ENCODE data around the gene ZSCAN10.
"Not testable (repeated sequence)": the region's sequence is repeated elsewhere in the genome, so short reads cannot be mapped to it uniquely, and the experiment has no call there.

The ZSCAN10 gene

DNA sequence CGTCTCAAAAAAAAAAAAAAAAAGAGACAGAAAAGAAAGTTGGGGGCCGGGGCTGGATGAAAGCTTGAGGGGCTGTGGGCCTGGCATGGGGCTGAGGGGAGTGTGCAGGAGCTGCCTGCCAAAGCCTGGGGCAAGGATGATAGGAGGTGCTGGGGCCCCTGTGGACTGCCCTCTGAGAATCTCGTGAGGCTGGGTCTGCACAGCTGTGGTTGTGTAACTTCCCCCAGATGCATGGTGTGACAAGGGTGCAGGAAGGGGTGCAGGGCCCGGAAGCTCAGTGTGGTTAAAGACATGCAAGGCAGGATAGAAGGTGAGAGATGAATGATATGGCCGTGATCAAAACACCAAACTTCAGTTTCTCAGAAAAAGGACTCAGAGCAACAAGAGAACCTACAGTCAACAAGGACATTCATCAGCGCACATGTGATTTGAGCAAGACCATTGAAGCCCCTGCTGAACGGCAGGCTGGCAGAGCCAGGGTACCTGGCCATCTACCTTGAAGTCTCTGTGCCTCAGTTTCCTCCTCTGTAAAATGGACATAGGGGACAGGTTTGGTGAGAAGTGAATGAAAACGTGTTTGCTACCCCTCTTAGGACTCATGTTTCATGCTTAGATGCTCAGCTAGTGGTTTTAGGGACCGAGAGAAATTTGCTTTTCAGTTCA is 24.1 kb downstream of the ZSCAN10 start:
- Histone ChIP-seq H3K4me3 (replicated peaks; ENCODE audit: insufficient read depth, low read length) (no peak overlapping the region), H3K27ac (replicated peaks) (peak overlapping the region; percentile 50)
- peak; percentile 83 to 93 for DNase-seq (ENCODE audit: low read depth in 1 of 2, low spot score in 1 of 2)

DNA sequence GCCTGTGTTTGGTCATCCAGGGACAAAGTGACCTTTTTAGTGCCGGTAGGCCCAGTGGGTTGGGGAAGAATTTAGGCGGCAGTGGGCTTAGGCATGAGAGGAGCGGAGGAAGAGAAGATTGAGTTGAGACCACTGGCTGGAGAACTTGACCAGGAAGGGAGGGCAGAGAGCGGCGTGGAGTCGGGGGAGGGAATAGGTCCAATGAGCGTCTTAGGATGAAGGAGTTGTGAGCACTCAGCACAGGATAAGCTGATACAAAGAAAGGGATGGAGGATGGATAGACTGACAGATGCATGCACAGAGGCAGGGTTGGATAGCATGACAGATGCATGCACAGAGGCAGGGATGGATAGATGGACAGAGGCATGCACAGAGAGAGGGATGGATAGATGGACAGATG is 25.6 kb downstream of the ZSCAN10 start:
- Histone ChIP-seq H3K4me3 (replicated peaks; ENCODE audit: insufficient read depth, low read length) (no peak overlapping the region), H3K27ac (replicated peaks) (peak overlapping the region; percentile 29; the same call in 1 of the 2 replicates), H3K27me3 (ENCODE audit: insufficient read depth, poor library complexity, severe bottlenecking) (no peaks in the 10 kb centered on the region)
- TF ChIP-seq, protein P1, sequence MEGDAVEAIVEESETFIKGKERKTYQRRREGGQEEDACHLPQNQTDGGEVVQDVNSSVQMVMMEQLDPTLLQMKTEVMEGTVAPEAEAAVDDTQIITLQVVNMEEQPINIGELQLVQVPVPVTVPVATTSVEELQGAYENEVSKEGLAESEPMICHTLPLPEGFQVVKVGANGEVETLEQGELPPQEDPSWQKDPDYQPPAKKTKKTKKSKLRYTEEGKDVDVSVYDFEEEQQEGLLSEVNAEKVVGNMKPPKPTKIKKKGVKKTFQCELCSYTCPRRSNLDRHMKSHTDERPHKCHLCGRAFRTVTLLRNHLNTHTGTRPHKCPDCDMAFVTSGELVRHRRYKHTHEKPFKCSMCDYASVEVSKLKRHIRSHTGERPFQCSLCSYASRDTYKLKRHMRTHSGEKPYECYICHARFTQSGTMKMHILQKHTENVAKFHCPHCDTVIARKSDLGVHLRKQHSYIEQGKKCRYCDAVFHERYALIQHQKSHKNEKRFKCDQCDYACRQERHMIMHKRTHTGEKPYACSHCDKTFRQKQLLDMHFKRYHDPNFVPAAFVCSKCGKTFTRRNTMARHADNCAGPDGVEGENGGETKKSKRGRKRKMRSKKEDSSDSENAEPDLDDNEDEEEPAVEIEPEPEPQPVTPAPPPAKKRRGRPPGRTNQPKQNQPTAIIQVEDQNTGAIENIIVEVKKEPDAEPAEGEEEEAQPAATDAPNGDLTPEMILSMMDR (IDR thresholded peaks at IDR 0.05; ENCODE audit: insufficient read depth, low read length), result no peak
- TF ChIP-seq, protein P2, sequence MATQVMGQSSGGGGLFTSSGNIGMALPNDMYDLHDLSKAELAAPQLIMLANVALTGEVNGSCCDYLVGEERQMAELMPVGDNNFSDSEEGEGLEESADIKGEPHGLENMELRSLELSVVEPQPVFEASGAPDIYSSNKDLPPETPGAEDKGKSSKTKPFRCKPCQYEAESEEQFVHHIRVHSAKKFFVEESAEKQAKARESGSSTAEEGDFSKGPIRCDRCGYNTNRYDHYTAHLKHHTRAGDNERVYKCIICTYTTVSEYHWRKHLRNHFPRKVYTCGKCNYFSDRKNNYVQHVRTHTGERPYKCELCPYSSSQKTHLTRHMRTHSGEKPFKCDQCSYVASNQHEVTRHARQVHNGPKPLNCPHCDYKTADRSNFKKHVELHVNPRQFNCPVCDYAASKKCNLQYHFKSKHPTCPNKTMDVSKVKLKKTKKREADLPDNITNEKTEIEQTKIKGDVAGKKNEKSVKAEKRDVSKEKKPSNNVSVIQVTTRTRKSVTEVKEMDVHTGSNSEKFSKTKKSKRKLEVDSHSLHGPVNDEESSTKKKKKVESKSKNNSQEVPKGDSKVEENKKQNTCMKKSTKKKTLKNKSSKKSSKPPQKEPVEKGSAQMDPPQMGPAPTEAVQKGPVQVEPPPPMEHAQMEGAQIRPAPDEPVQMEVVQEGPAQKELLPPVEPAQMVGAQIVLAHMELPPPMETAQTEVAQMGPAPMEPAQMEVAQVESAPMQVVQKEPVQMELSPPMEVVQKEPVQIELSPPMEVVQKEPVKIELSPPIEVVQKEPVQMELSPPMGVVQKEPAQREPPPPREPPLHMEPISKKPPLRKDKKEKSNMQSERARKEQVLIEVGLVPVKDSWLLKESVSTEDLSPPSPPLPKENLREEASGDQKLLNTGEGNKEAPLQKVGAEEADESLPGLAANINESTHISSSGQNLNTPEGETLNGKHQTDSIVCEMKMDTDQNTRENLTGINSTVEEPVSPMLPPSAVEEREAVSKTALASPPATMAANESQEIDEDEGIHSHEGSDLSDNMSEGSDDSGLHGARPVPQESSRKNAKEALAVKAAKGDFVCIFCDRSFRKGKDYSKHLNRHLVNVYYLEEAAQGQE (IDR thresholded peaks at IDR 0.05; ENCODE audit: insufficient replicate concordance, low read depth), result no peak
- TF ChIP-seq GABPA (IDR thresholded peaks at IDR 0.05; ENCODE audit: low read depth) (no peak), POLR2AphosphoS5 (IDR thresholded peaks at IDR 0.05; ENCODE audit: low read depth) (no peak), SPI1 (IDR thresholded peaks at IDR 0.05; ENCODE audit: borderline replicate concordance, low read depth) (no peak)
- no peak for DNase-seq (ENCODE audit: low read depth in 1 of 2, low spot score in 1 of 2)

More for the DNA sequence above, 24.1 kb downstream of the ZSCAN10 start:
- H3K27me3 ChIP-seq (ENCODE audit: insufficient read depth, poor library complexity, severe bottlenecking), result no peaks in the 10 kb centered on the region
- TF ChIP-seq, protein P2 (IDR thresholded peaks at IDR 0.05; ENCODE audit: insufficient replicate concordance, low read depth), result no peak
- TF ChIP-seq SPI1 (IDR thresholded peaks at IDR 0.05; ENCODE audit: borderline replicate concordance, low read depth), result no peak
- TF ChIP-seq, protein P1 (IDR thresholded peaks at IDR 0.05; ENCODE audit: insufficient read depth, low read length), result no peak
- no peak for TF ChIP-seq GABPA (IDR thresholded peaks at IDR 0.05; ENCODE audit: low read depth)
- peak; percentile 94 for TF ChIP-seq POLR2AphosphoS5 (IDR thresholded peaks at IDR 0.05; ENCODE audit: low read depth)

DNA sequence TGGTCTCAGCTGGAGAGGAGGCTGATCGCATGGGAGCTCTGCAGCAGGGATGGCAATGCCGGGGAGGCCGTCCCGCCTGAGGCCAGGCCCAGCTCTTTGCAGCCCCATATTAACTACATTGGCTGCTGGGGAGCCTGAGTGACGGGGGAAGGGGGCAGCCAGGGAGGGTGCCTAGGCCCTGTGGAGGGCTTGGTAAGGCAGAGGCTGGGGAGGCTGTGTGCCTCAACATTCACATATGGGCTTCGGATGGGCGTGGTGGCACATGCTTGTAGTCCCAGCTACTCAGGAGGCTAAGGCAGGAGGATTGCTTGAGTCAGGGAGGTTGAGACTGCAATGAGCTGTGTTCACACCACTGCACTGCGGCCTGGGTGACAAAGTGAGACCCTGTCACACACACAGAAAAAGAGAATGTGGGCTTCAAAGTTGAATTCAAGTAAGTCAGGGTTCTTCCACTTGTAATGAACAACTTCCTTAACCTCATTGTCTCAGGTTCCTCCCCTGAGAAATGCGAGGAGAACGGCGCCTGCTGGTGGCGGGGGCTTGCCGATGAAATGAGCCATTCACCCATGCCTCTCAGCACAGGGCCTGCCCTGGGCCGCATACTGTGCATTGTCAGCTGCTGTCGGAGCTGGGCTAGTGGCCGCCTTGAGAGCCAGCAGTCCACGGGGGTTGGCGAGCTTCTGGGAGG is 26.4 kb downstream of the ZSCAN10 start:
- not testable (repeated sequence) for DNase-seq (ENCODE audit: low read depth in 1 of 2, low spot score in 1 of 2); H3K4me3 ChIP-seq (replicated peaks; ENCODE audit: insufficient read depth, low read length); H3K27ac ChIP-seq (replicated peaks); H3K27me3 ChIP-seq (ENCODE audit: insufficient read depth, poor library complexity, severe bottlenecking)

DNA sequence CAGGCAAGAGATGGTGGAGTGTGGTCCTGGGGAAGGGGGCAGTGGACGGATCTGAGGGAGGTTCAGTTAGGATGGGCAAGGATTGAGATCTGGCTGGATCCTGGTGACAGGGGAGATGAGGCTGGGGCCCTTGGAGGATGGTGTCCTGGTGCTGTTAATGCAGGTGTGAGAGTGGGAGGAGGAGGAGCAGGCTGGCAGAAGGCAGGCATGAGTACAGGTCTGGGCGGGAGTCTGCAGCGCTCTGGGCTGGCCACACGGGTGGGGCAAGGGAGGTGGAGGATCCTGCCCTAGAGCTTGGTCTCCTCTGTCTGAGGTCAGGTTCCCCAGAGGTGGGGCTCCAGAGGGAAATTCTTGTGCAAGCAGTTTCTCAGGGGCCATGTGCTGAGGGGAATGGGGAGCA is 26.9 kb downstream of the ZSCAN10 start:
- not testable (repeated sequence) for H3K27me3 ChIP-seq (ENCODE audit: insufficient read depth, poor library complexity, severe bottlenecking); H3K4me3 ChIP-seq (replicated peaks; ENCODE audit: insufficient read depth, low read length); H3K27ac ChIP-seq (replicated peaks)
- peak in 1 of 2 experiments; percentile 53 for DNase-seq (ENCODE audit: low read depth in 1 of 2, low spot score in 1 of 2)
